OCI-M2 (cell line): ENCODE measurements around the gene EGF.

Experiments used
- DNase-seq: peaks from one replicate; lab custom pipeline; 2025; ENCODE audit not compliant: unreplicated experiment; lab: John Stamatoyannopoulos, UW

The EGF gene

DNA sequence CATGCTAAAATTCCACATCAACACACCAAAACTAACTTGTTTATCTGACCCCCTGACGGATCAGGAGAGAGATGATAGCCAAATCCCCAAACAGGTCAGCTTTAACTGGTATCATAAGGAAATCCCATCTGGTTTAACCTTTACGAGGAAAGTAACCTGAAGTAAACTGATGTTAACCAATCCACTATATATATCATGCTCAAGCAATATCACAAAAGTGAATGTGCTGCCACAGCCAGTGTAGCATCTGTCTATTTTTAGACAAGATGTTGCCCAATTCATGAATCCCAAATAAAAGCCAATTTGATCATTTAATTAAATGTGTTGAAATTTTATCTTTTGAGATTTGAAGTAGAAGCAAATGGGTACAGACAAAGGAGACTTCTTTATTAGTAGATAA is 44.5 kb downstream of the EGF start:
- DNase-seq, result no peak

- DNase-seq, result no peak
These were observed 46.5 kb downstream of the EGF start for GRCh38 chr4:109959195-109959594.

DNA sequence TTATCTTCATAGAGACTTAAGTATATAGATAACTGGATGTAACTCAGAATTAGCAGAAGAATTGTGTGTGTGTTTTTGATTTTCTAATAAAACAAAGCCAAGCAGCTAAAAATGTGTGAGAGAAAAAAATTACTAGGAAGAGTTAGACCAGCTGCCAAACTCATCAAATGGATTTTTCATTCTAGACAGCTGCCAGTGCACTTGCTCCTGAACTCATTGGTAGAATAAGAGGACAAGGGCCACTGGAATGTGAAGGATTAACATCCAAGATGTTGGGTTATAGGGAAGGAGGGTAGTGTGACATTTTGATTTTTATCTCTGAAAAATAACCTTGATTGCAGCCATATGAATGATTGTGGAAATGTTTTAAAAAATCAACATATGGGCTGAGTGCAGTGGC is 49.7 kb downstream of the EGF start:
- no peak for DNase-seq

- DNase-seq, result no peak
These were observed 54.3 kb downstream of the EGF start for GRCh38 chr4:109966891-109967481.

DNA sequence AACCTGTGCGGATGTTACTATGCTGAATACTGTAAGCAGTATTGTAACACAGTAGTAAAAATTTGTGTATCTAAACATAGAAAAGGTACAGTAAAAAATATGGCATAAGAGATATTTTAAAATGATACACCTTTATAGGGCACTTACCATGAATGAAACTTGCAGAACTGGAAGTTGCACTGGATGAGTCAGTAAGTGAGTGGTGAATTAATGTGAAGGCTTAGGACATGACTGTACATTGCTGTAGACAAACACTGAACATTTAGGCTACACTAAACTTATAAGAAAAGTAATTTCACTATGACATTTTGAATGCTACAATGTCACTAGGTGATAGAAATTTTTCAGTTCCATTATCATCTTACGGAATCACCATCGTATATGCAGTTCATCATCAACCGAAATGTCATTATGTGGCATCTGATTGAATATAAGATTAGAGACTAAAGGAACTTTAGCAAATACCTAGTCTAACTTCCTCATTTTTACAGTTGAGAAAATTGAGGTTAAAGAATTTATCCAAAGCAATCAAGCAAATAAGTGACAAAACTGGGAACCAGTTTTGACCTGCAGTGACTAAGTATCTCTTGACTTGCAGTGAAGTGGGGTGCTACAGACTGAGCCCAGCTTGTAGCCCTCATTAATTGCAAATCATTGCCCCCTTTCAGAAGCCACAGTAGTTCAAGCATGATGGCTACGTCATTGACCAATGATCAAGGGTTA is 55.3 kb downstream of the EGF start:
- no peak for DNase-seq

DNA sequence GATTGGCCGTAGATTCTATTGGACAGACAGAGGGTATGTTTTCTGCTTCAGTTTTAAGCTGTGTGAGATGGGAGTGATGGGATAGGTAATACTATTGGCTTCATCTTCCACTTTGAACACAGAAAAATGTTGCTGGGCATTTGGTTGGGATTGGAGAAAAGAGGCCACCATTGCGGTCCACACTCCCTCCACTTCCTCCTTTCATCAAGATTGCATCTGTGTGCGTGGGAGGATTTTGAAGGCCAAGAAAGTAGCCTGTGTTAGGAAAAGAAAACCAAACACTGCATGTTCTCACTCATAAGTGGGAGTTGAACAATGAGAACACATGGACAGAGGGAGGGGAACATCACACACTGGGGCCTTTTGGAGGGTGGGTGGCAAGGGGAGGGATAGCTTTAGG is 56.4 kb downstream of the EGF start:
- no peak for DNase-seq

DNA sequence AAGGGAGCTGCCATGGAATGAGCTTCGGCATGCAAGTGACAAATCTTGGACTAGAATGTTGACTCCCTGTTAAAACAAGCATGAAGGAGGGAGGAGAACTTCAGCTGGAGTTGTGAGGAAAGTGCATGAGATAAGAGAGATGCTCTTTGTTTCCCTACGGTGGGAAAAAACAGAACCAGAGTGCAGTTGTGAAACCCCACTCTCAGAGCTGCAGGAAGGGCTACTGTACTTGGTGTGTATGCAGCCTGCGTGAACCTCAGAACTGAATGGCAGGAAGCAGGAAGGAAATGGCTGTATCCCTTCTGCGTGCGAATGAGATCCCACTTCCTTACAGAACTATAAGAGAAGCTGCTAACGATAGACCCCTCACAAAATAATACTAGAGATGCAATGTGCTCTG is 57.2 kb downstream of the EGF start:
- no peak for DNase-seq

DNA sequence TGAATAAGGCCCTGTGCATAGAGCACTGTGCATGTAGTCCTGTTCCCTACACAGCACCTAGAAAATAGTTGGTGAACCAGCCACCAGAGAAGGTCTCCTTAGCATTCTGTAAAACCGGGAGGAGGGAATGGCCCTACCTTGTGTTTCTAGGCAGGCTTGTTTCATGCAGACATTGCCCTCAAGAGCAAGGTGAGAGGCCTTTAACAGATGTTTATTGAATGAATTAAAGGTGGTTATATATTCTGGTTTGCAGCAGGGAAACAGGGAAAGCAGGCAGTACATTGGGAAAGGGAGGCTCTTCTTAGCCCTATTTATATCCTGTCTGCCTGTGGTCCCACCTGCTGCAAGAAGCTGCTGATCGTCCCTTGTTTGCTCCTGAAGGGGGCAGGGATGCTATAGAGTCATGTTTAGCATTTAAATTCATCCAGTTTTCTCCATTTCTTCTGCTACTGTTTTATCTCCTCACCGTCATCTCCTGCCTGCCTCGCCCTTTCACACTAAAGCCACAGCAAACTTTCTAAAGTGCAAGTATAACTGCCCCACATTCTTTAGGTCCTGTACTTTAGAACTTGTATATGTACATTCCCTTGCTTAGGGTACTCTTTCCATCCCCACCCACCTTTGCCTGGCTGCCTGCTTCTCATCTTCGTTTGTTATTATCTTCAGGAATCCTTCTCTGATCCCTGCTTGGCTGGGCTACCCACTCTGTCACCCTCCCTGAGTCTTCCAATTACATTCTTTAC is 60.3 kb downstream of the EGF start:
- DNase-seq, result no peak

DNA sequence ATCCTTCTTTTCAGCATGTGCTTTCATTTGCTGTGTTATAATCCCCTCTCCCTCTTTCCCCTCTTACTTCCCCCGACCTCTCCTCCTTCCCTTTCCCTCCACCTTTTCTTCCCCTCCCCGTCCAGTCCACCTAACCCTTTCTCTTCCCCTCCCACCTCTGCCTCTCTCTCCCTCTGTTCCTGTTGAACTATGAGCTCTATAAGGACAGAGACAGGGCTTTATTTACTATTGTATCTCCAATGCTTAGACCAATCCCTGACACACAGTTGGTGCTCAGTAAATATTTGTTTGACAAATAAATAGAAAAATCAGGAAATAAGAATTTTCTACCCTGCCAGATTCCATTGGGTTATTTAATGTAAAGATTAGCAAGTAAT is 60.8 kb downstream of the EGF start:
- DNase-seq, result no peak

DNA sequence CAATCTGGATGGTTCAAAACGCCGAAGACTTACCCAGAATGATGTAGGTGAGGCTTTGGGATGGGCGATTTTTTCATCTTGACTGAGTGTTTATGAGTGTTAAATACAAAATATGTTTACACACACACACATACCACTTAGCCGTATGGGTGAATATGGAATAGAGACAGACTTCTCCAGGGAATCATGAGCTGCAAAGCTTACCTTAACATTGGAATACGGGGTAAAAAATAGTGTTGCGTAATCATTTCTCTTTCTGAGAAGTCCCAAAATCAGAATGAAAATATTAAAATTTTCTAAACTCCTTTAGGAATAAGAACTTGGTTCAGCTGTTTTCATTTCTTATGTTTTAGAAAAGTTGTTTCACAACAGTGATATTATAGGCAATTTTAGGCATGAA is 63.5 kb downstream of the EGF start:
- DNase-seq, result no peak

- DNase-seq, result no peak
These were observed 65.3 kb downstream of the EGF start for GRCh38 chr4:109977854-109978501.

- DNase-seq, result no peak
These were observed 66.2 kb downstream of the EGF start for GRCh38 chr4:109978704-109979454.

DNA sequence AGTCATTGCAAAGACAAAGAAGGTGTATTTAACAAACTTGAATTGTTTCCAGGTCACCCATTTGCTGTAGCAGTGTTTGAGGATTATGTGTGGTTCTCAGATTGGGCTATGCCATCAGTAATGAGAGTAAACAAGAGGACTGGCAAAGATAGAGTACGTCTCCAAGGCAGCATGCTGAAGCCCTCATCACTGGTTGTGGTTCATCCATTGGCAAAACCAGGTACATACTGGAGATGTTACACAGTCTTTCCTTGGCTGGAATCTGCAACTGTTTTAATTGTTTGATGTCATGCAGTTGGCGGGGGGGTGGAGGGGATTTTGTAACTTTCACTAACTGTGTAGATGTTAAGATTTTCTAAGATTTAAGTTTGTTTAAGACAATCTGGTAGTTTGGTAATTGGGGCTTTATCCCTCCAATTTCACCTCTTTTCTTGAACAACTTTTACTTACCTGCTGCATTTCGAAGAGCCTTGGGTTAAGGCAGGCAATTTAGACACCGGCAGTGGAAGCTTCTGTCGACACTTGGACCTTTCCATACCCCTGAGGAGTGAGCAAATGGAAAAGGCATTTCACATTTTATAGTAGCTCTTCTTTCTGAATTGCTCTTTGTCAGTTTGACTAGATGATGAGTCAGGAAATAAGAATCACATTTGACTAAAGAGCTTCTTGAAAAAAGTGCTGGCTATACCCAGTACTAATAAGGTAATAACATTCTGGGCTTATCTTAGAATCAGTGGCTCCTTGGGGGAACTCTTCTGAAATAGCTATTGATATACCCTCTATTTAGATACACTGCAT is 67.4 kb downstream of the EGF start:
- DNase-seq, result no peak

- DNase-seq, result no peak
These were observed 69.3 kb downstream of the EGF start for GRCh38 chr4:109981936-109982335.

DNA sequence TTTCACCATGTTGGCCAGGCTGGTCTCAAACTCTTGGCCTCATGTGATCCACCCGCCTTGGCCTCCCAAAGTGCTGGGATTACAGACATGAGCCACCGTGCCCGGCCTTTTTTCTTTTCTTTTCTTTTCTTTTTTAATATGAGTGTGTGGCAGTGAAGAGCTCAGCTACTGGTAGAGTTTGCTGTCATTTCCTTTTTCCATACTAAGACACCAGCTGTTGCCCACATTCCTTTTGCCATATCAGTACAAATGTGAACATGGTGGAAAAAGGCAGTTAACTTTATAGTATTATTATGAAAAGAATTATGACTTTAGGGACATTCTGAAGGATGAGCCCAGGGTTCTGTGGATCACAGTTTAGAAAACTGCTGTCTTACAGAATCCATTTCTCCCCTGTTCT is 69.8 kb downstream of the EGF start:
- no peak for DNase-seq

DNA sequence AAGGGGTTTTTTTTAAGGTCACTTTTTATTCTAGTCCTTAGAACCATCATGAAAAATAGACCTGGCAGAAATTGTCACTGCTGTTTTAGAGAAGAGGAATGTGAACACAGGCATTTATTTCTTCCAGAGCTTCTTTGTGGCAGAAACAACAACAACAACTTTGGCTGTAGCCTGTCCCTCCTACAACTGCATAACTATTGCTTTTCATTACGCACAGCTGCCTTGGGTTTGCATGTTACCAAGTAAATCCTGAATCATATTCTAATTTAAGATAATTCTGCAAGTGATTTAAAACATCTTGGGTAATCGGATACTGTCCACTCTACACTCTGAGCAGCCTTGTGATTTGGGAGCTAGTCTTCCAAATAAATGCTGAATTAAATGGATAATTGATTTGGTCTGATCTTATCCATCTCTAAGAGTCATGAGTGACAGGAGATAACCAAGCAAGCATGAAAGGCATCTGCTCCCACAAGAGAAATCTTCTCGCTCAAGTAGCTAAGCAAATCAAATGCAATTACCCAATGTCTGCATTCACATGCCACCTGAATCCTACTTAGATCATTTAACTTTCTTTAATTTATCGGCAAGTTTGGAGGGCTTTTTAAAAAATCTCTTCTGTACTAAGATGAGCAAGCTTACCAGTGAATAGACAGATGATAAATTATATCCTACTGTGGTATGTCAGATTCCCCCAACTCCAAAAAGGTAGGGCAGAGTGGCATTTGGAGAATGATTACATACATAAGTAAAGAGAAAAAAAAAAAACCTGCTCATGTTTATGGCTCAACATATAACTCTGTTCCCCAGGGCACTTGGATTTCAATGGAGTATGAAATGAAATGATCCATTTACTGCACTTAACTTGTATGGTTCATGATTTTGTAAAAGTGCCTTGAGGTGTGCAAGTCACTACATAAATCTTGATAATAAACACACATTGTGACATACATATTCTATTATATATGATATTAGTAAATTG is 73.6 kb downstream of the EGF start:
- DNase-seq, result no peak

DNA sequence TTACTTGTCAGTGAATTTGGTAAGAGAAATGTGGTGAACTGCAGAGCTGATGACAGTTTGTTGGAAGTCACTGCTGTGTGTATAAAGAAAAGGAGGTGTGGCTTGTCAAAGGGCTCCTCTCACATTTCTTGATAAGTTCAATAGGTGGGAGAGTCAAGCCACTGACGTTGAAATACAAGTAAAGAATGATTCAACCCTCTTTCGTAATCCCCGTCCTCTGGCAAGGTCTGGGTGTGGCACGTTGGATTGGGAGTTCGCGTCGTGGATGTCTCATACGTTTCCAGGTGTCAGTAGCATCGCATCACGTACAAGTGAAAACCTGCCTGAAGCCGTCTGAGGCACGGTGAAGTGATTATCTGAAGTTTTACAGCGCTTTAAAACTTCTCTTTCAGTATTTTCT is 76.4 kb downstream of the EGF start:
- no peak for DNase-seq

DNA sequence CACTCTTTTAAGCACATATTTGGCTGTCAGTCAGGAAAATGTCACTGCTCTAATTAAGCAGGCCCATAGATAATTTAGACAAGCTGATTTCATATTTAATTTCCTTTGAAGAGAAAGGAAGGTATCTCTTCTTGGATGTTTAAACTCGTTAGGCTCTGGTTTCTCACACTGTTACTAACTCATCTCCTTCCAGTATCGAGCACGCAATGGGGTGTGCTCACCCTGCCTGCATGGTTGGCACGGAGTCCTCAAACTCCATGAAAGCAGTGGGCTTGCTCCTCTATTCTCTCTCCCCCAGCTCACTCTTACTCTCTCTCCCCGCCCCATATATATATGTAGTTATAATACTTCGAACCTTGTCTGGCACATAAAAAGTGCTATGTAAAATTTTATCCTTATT is 76.9 kb downstream of the EGF start:
- no peak for DNase-seq
